Measurements from ENCODE around the gene RPL15.

GRCh38 chr3:23953523-23953922 lies 36.6 kb downstream of the RPL15 start:
- TF ChIP-seq MAX (IDR thresholded peaks at IDR 0.05; ENCODE audit: low read depth, low read length) (no peak), CTCF (IDR thresholded peaks at IDR 0.05; ENCODE audit: low read depth, low read length) (no peak)
